Activated CD4-positive, alpha-beta T cell treated with anti-CD3 and anti-CD28 coated beads, Interleukin-2, Interleukin-6, amounts not matched to agents 100 ng/mL and 50 ng/mL, durations not matched to agents 16 hours and 8 hours (primary cell): ENCODE measurements around the gene KCND3.

Experiments
- DNase-seq: peaks from one replicate; pipeline ENCODE4 v3.0.0-alpha.2; 2020

Gene KCND3

DNA sequence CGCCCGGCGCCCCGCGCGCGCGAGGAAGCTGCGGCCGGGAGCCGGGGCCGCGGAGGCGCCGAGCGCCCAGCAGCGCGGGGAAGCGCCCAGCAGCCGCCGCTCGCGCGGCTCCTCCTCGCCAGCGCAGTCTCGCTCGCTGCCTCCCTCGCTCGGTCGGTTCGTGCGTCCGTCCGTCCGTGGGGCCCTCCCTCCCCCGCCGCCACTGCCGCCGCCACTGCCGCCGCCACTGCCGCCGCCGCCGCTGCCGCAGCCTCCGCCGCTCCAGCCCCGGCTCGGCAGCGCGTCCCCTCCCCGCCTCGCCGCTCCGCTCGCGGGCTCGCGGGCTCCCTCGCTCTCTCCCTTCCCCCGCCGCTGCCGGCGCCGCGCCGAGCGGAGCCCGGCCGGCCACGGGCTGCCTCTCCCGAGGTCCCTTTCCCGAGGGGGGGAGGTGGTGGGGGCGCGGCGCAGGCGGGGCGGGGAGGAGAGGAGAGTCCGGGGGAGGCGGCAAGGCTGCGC, at the start of gene KCND3:
TSS of gene KCND3 (minus strand) at position 138 of the 495 bp plus-strand sequence.
- DNase-seq: peak; percentile 13

GRCh38 chr1:112034277-112034676, 44.8 kb upstream of the KCND3 start:
- no peak for DNase-seq

DNA sequence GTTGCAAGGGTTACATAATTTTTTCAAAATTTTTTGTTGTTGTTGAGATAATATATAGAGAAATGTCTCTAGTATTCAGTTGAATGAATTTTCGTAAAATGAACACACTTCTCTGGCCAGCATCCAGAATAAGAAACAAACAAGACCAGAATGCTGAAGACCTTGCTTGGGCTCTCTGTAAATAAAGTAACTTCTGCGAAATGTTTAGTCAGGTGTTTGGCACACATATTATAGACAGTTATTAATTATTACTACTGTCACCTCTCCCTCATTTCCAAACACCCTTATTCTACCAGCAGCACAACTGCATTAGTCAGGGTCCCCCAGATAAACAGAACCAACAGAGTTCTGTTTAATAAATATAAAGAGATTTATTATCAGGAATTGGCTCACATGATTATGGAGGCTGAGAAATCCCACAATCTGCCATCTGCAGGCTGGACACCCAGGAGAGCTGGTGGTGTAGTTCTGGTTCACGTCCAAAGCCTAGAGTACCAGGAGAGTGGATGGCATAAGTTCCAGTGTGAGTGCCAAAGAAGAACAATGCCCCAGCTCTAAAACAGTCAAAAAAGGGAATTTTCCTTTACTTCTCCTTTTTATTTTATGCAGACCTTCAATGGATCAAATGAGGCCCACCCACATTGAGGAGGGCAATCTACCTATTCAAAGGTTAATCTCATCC, 44.1 kb upstream of the KCND3 start:
- no peak for DNase-seq

DNA sequence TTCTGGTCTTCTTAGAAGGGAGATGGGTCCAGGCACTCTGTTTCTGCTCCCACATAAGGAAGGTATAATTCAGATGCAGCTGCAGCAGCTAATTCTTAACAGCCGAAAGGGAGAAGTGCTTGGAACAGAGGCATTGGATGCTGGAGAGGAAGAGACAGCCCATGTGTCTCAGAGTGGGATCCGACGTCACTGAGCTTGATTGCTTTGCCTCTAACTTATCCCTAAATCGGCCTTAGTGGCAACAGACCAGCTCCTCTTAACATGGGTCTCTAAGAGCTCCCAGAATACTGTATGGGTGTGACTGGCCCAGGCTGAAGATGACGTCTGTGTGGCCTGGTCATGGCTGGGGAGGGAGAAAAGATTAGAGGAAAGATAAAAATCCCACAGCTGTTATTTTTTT, 40.7 kb upstream of the KCND3 start:
- DNase-seq: no peak

DNA sequence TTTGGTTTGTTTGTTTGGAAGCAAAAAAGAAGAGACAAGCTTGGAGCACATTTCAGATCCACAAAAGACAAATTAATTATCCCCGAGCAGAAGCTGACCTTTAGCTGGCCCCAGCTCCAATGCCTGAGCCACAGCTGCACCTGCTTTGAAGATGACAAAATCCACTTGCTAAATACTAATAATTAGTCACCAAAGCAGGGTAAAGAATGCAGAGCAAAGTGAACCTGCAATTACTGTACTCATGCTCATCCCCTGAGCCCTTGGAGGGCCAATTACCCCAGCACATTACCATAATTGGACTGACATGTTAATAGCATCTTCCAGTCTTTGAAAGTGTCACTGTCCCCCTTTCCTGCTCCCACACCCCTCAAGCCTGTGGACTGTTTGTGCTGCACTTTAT, 38.2 kb upstream of the KCND3 start:
- no peak for DNase-seq

GRCh38 chr1:112026501-112026900, 37.0 kb upstream of the KCND3 start:
- DNase-seq: no peak

- DNase-seq: no peak
Observed at GRCh38 chr1:112026016-112026415, 36.5 kb upstream of the KCND3 start.

DNA sequence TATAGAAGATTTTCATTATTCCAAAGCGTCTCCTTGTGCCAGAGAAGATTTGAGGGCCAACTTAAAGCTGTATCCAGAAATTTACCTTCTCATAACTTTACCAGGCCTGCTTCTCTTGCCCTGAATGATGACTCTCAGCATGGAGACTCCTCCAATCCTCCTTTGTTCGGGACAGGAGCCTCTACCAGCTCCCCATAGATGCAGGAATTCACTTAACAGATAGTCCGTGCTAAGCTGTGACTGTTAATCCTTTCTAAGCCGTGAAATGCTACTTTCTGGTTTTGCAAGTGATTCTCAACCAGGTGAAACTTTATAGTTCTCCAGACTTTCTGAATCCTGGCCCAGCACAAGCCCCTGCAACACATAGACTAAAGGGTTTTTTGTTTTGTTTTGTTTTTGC, 31.8 kb upstream of the KCND3 start:
- no peak for DNase-seq

- DNase-seq: no peak
Observed at GRCh38 chr1:112017183-112017582, 27.7 kb upstream of the KCND3 start.

DNA sequence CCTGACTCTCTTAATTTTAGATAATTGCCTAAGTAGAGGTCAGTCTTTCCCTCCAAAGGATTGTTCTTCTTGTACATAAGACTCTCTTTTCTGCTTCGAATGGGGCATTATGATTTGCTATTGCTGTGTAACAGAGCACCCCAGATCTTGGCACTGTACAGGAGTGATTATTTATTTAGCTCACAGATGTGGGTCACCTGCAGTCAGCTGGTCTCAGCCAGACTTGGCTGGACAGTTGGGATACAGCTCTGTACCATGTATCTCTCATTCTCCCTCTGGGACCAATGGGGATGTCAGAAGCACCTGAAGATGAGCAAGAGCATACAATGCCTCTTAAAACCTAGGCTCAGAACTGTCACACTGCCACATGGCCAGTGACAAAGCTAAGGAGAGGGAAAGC, 23.4 kb upstream of the KCND3 start:
- DNase-seq: no peak

DNA sequence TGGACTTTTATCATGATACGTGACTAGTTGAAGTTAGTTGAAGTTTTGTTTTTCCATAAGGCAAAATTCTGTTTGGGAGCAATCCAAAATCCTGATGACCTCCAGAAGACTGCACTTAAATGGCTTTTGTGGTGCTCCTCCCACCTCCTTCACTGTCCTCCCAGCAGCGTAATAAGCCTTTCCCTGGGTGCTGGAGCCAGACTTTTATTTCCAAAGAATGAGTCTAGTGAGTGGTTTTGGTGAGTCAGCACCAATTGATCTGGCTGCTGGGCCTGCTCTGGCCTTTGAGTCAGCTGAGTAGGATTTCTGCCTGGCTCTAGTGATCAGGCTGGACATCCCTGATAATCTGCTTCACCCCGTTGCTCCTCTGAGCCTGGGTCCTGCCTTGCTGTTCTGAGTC, 21.7 kb upstream of the KCND3 start:
- DNase-seq: no peak

DNA sequence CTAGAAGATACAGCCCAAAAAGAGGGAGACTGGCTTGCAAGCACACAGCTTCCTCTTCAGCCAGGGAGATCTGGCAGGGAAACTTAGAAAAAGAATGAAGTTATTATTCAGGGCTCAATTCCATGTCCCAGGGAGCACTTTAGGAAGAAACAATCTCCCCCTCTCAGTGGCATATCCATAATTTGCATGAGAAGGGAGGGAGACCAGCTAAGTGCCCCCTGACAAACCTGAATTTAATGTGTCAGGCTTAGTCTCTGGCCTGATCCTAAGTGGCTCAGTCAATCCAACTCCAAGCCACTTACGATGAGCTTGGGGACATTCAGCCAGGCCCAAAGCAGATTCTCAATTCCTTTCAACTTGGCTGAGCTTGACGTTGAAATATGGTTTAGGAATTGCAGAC, 17.7 kb upstream of the KCND3 start:
- no peak for DNase-seq

- DNase-seq: no peak
Observed at GRCh38 chr1:112006416-112007025, 17.1 kb upstream of the KCND3 start.

- DNase-seq: no peak
Observed at GRCh38 chr1:112004076-112004475, 14.6 kb upstream of the KCND3 start.

DNA sequence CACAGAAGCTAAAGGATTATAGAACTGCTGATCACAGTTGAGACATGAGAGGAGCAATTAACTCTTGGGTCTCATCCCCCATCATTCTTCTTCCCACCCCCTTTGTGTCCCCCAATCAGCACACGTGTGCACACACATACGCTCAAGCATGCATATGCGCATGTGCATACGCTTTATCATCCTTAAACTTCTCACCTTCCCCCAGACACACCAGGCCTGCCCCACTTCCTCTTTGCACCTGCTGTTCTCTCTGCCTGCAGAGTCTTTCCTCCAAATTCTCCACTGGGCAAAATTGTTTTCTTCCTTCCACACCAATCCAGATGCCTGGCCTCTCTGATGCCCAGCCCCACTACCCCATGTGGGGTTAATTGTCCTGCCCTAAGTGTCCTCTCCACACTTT, 13.0 kb upstream of the KCND3 start:
- DNase-seq: no peak

DNA sequence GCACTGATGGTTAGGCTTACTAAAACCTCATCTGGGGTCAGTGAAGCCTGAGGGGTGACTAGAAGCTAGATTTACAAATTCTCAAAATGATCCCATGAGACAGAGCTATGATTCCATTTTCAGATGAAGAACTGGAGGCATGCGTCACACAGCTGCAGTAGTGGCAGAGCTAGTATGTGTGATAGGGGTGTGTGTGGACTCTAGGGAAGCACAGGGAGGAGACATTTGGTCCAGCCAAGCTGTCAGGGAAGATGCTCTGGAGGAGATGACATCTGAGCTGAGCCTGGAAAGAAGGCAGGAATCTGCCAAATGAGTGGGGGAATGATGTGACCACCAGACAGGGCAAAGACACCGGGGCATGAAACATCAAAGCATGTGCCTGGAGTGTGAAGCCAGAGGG, 12.0 kb upstream of the KCND3 start:
- DNase-seq: no peak

DNA sequence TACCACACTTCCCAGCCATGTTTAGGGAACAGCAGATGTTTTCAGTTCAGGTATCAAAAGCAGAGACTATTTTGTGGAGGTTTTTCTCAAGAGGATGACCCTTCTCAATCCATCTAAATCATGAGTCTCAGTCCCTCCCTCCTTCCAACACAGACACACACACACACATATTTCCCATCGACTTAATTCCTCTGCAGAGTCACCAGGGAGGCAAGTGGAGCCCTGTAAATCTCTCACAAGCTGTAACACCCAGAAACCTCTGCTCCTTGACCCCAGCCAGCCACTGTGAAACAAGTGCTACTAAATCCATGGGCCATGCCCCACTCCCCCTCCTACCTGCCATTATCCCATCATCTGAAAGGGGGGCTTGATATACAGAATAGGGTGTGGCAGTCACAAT, 10.6 kb upstream of the KCND3 start:
- DNase-seq: no peak

GRCh38 chr1:111998332-111998731, 8.9 kb upstream of the KCND3 start:
- no peak for DNase-seq

GRCh38 chr1:111992476-111992875, 3.0 kb upstream of the KCND3 start:
- no peak for DNase-seq

- DNase-seq: peak; percentile 16
Observed at GRCh38 chr1:111990878-111991718, 1.6 kb upstream of the KCND3 start.

- DNase-seq: no peak
Observed at GRCh38 chr1:111990026-111990877, 784 bp upstream of the KCND3 start.

DNA sequence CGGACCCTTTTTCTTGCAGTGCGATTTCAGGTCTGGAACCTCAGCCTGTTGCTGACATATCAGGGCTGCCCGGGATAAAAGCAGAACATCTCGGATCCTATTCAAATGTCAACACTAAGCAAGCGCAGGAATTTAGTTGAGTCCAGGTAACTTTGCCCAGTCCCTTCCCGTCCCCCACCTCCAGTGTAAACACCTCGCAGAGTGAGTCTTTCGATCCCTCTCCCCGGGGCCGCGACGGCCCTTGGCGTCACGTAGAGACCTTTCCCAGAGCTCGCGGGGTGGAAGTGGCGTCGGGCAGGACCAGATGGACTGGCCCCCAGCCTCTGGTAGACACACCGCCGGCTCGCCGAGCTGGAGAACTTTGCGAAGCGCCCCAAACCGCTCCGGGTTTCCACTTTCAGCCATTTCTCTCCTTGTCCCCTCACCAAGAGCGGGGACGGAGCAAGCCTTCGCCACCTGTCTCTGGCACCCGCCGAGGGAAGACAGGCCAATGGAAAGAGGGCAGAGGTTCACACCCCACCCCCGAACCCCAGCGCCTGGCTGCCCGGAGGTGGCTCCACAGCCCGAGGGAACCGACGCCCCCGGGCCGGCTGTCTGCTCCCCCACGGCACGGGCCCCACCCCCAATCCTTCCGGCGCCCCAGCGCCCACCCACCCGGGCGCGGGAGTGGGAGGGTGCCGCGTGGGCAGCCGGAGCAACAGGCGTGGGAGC, 570 bp downstream of the KCND3 start:
- DNase-seq: no peak
